ENCODE results near the gene NOX3. TPM values are rescaled to one million over a fixed set of nuclear protein-coding genes. Genes with fewer than 3 reads are reported as not detected.
"Not testable (repeated sequence)": the region's sequence is repeated elsewhere in the genome, so short reads cannot be mapped to it uniquely, and the experiment has no call there.

NOX3 gene
- total RNA-seq, 1 donor from 2014 or later, result not detected

- H3K36me3 ChIP-seq, result no peaks in the 10 kb centered on the region
- TF ChIP-seq CTCF (IDR thresholded peaks at IDR 0.05), result no peak
- H3K4me3 ChIP-seq, result no peak overlapping the region
- no peaks in the 10 kb centered on the region for H3K27me3 ChIP-seq (ENCODE audit: low read depth)
- no peaks in the 10 kb centered on the region for H3K4me1 ChIP-seq
- peaks cover 10% of the 10 kb centered on the region for H3K9me3 ChIP-seq
- DNase-seq, result no peak
- no peak overlapping the region for H3K27ac ChIP-seq
- ATAC-seq, result no peak
- intact Hi-C loops (cut with DNase I), result no loop called here
Observed at GRCh38 chr6:155466539-155466938, 10.9 kb upstream of the NOX3 start.

- no peak overlapping the region for H3K27ac ChIP-seq
- H3K27me3 ChIP-seq (ENCODE audit: low read depth), result no peaks in the 10 kb centered on the region
- H3K9me3 ChIP-seq, result no peaks in the 10 kb centered on the region
- TF ChIP-seq CTCF (IDR thresholded peaks at IDR 0.05), result no peak
- intact Hi-C loops (cut with DNase I), result no loop called here
- H3K4me1 ChIP-seq, result no peaks in the 10 kb centered on the region
- H3K4me3 ChIP-seq, result no peak overlapping the region
- no peaks in the 10 kb centered on the region for H3K36me3 ChIP-seq
- ATAC-seq, result no peak
- no peak for DNase-seq
Observed at GRCh38 chr6:155461556-155461955, 5.9 kb upstream of the NOX3 start.

DNA sequence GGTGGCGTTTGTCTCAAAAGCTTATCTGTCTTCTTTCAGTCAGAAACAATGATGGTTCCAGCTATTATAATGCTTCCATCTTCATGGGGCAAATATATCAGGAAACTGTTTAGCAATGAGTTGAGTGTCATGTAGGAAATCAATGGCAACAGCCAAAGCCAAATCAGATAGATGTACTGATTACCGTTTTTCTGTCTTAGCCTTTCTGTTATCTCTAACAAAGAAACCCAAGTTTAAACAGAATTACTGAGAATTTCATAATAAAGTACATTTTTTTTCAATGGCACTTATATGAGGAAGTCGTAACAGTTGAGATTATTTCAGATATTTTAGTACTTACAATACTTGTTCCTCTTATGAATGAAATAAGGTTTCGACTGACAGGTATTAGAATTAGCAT lies 1.2 kb downstream of the NOX3 start:
- Histone ChIP-seq H3K27me3 (ENCODE audit: low read depth) (no peaks in the 10 kb centered on the region), H3K27ac (no peak overlapping the region), H3K9me3 (no peaks in the 10 kb centered on the region), H3K4me1 (no peaks in the 10 kb centered on the region), H3K36me3 (no peaks in the 10 kb centered on the region), H3K4me3 (no peak overlapping the region)
- no peak for TF ChIP-seq CTCF (IDR thresholded peaks at IDR 0.05)
- intact Hi-C loops (cut with DNase I), result no loop called here
- DNase-seq (no peak), ATAC-seq (no peak)

DNA sequence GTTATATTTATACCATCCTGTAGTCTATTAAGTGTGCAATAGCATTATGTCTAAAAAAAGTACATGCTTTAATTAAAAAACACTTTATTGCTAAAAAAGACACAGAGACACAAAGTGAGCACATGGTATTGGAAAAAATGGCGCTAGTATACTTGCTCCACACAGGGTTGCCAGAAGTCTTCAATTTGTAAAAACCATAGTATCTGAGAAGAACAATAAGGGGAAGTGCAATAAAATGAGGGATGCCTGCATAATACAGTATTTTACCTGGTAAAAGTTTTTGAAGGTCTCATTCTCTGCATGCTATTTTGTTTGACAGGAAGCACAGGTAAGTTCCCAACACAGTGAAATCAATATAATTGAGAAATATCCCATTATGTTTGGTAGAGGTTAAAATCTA lies 1.6 kb downstream of the NOX3 start:
- Histone ChIP-seq H3K27ac (no peak overlapping the region), H3K4me3 (no peak overlapping the region), H3K9me3 (no peaks in the 10 kb centered on the region), H3K4me1 (peaks cover 3% of the 10 kb centered on the region), H3K27me3 (ENCODE audit: low read depth) (no peaks in the 10 kb centered on the region), H3K36me3 (no peaks in the 10 kb centered on the region)
- intact Hi-C loops (cut with DNase I), result no loop called here
- ATAC-seq (no peak), DNase-seq (no peak)
- TF ChIP-seq CTCF (IDR thresholded peaks at IDR 0.05), result no peak

DNA sequence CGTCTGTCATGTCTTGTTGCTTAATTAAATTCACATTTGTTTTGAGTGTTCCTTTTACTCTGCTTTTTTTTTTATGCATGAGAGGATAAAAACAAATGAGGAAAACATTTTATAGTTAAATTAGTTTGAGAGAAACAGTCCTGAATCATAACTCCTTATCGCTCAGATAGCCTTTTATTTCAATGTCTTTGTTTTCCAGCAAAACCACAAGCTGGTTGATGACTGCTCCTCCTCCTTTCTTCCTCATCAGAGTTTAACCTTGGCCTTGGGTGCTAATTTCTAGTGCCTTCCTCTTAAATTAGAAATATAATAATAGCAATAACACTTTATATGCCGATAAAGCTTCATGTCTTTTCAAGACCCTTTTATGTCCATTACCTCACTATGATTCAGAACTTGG lies 3.1 kb downstream of the NOX3 start:
- ATAC-seq, result no peak
- DNase-seq, result no peak
- TF ChIP-seq CTCF (IDR thresholded peaks at IDR 0.05), result no peak
- Histone ChIP-seq H3K9me3 (no peaks in the 10 kb centered on the region), H3K4me3 (no peak overlapping the region), H3K27me3 (ENCODE audit: low read depth) (no peaks in the 10 kb centered on the region), H3K4me1 (peaks cover 6% of the 10 kb centered on the region), H3K27ac (no peak overlapping the region), H3K36me3 (no peaks in the 10 kb centered on the region)
- intact Hi-C loops (cut with DNase I), result no loop called here

- H3K9me3 ChIP-seq; H3K27ac ChIP-seq; H3K4me1 ChIP-seq; H3K27me3 ChIP-seq (ENCODE audit: low read depth); H3K36me3 ChIP-seq; intact Hi-C loops (cut with DNase I); DNase-seq; ATAC-seq; H3K4me3 ChIP-seq: not testable (repeated sequence)
Observed at GRCh38 chr6:155451530-155451929, 4.1 kb downstream of the NOX3 start.

Measured in lower lobe of right lung (tissue), 2 donors.